Activated naive CD4-positive, alpha-beta T cell treated with anti-CD3 and anti-CD28 coated beads, Interleukin-2, amount 10 ng/mL, durations not matched to agents 5 hours and 36 hours (primary cell): Measurements from ENCODE around the gene SDHC. TPM values are rescaled to one million over a fixed set of nuclear protein-coding genes. Genes with fewer than 3 reads are reported as not detected.

ENCODE experiments used
- total RNA-seq, 2 experiments: library from RNA; stranded (reverse); gene quantifications; one replicate each; pipeline ENCODE4 v1.2.3, GENCODE V29; 2021

The SDHC gene
- 100 to 1,000 TPM; 148 to 153 TPM for total RNA-seq

GRCh38 chr1:161314201-161314981 lies at the start of gene SDHC:
Gene SDHC, plus strand, starts transcription at chr1:161314381. Its CDS starts 25 bp downstream, at chr1:161314406.

GRCh38 chr1:161309868-161310267 lies 4.3 kb upstream of the SDHC start, which contains the start of gene MPZ:
Gene MPZ, minus strand, starts transcription at chr1:161309968. Its CDS starts 63 bp downstream, at chr1:161309905.

GRCh38 chr1:161367684-161368400 lies 53.7 kb downstream of the SDHC start, which contains the start of gene CFAP126:
Gene CFAP126, minus strand, starts transcription at chr1:161367876. Its CDS starts 8 bp downstream, at chr1:161367868.

Other genes with a start within 250 kb of the SDHC start
- gene ARHGAP30, start 244.5 kb upstream of the SDHC start, total RNA-seq, result 100 to 1,000 TPM; 304 to 324 TPM
- not detected for gene NECTIN4, start 224.8 kb upstream of the SDHC start, total RNA-seq
- gene KLHDC9, start 216.0 kb upstream of the SDHC start, total RNA-seq, result under 1 TPM; 0.58 to 0.63 TPM
- 10 to 100 TPM; 47.2 to 48.3 TPM for gene PFDN2, start 196.3 kb upstream of the SDHC start, total RNA-seq
- 10 to 100 TPM; 38.3 to 39.0 TPM for gene NIT1, start 196.3 kb upstream of the SDHC start, total RNA-seq
- gene DEDD, start 181.7 kb upstream of the SDHC start, total RNA-seq, result 10 to 100 TPM; 30.2 to 35.5 TPM
- 100 to 1,000 TPM; 123 to 125 TPM for gene UFC1, start 160.4 kb upstream of the SDHC start, total RNA-seq
- 10 to 100 TPM; 31.2 to 35.6 TPM for gene USP21, start 154.9 kb upstream of the SDHC start, total RNA-seq
- 10 to 100 TPM; 35.8 to 39.2 TPM for gene PPOX, start 148.0 kb upstream of the SDHC start, total RNA-seq
- 10 to 100 TPM; 43.6 to 52.2 TPM for gene B4GALT3, start 136.9 kb upstream of the SDHC start, total RNA-seq
- gene ADAMTS4, start 115.3 kb upstream of the SDHC start, total RNA-seq, result 1 to 10 TPM; 1.8 to 1.9 TPM
- gene NDUFS2, start 112.0 kb upstream of the SDHC start, total RNA-seq, result 10 to 100 TPM; 82.5 to 90.4 TPM
- gene FCER1G, start 99.1 kb upstream of the SDHC start, total RNA-seq, result 1 to 10 TPM; 2.7 to 2.9 TPM
- not detected for gene APOA2, start 90.8 kb upstream of the SDHC start, total RNA-seq
- 10 to 100 TPM; 19.6 to 20.4 TPM for gene TOMM40L, start 88.3 kb upstream of the SDHC start, total RNA-seq
- not detected for gene NR1I3, start 76.2 kb upstream of the SDHC start, total RNA-seq
- under 1 TPM; 0.26 to 0.71 TPM for gene PCP4L1, start 55.6 kb upstream of the SDHC start, total RNA-seq
- 1 to 10 TPM; 4.8 to 6.1 TPM for gene MPZ, start 4.4 kb upstream of the SDHC start, total RNA-seq
- not detected for gene CFAP126, start 53.5 kb downstream of the SDHC start, total RNA-seq
- not detected for gene FCGR2A, start 191.1 kb downstream of the SDHC start, total RNA-seq
- gene HSPA6, start 210.2 kb downstream of the SDHC start, total RNA-seq, result under 1 TPM; 0.10 to 0.12 TPM
- 1 to 10 TPM in 1 of 2 experiments, under 1 TPM in 1; 0.55 to 1.1 TPM for gene FCGR3A, start 235.4 kb downstream of the SDHC start, total RNA-seq